Activated naive CD4-positive, alpha-beta T cell treated with anti-CD3 and anti-CD28 coated beads, Interleukin-2, amount 10 ng/mL, durations not matched to agents 7 days and 5 days (primary cell): Measurements from ENCODE around the gene CREB3L4.
"Not testable (repeated sequence)": the region's sequence is repeated elsewhere in the genome, so short reads cannot be mapped to it uniquely, and the experiment has no call there.

ENCODE experiments used
- CTCF ChIA-PET: fragments of 350-600 bp; sonication (Branson Sonifier 250); formaldehyde crosslinking; loops from one replicate; lab custom pipeline; 2021; ENCODE audit warnings: antibody characterized with exemption; lab: Charles Lee
- DNase-seq: peaks from one replicate; pipeline ENCODE4 v3.0.0-alpha.2; 2020
- H3K27ac Mint-ChIP-seq: one replicate; pipeline ENCODE4 v1.8.0; 2021; ENCODE audit warnings: mild to moderate bottlenecking, moderate library complexity, mixed read lengths
- H3K27me3 Mint-ChIP-seq: one replicate; pipeline ENCODE4 v1.8.0; 2021; ENCODE audit warnings: mild to moderate bottlenecking, mixed read lengths
- H3K36me3 Mint-ChIP-seq: one replicate; pipeline ENCODE4 v1.8.0; 2021; ENCODE audit warnings: mixed read lengths
- H3K4me1 Mint-ChIP-seq: one replicate; pipeline ENCODE4 v1.8.0; 2021; ENCODE audit warnings: mixed read lengths
- H3K4me3 Mint-ChIP-seq: one replicate; pipeline ENCODE4 v1.8.0; 2021; ENCODE audit warnings: mild to moderate bottlenecking, moderate library complexity, mixed read lengths
- H3K9me3 Mint-ChIP-seq: one replicate; pipeline ENCODE4 v1.8.0; 2021; ENCODE audit warnings: mixed read lengths

CREB3L4 gene

DNA sequence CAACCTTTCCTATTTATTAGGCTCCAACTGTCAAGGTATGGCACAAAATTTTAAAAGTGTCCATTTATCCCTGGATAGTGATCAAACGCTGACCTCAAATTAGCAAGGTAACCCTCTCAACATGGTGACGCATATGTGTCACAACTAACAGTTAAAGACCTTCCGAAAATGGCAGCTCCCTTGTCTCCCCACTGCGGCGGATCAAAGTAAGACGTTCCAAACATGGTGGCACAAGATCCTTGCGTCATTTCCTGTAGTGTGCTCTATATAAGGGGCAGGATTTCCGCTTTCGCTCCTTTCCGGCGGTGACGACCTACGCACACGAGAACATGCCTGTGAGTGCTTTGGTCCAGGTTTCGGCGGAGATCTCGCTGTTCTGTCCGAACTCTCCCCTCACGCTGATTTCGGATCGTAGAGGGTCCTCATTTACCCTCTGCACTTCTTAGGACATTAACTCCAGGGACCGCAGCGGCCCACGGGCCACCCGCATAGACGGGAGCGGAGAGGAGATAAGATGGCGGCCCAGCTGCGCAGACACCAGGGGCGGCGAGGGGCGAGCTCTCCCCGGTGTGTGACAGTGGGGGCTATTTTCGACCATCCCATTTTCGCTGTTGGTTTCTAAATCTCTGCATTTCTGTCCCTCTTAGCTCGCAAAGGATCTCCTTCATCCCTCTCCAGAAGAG is 22.9 kb downstream of the CREB3L4 start, which contains the start of gene RPS27:
TSS of gene RPS27 (plus strand) at position 295 of the 683 bp plus-strand sequence. CDS start at position 330, 35 bp downstream.
- Mint-ChIP-seq H3K4me1 (peaks cover 42% of the 10 kb centered on the region), H3K36me3 (peaks cover 30% of the 10 kb centered on the region), H3K9me3 (no peaks in the 10 kb centered on the region), H3K4me3 (peak within 1 kb of the TSS; percentile 93), H3K27me3 (peaks cover 4% of the 10 kb centered on the region), H3K27ac (peak within 1 kb of the TSS; percentile 97)
- CTCF ChIA-PET = interaction anchor here (1.3 to 1.6 kb wide), 3 partner anchors 44 to 313 kb away, joined by 3 to 5 read pairs (median 4); partner anchors contain the start of gene DENND4B
- DNase-seq = peak; percentile 92

DNA sequence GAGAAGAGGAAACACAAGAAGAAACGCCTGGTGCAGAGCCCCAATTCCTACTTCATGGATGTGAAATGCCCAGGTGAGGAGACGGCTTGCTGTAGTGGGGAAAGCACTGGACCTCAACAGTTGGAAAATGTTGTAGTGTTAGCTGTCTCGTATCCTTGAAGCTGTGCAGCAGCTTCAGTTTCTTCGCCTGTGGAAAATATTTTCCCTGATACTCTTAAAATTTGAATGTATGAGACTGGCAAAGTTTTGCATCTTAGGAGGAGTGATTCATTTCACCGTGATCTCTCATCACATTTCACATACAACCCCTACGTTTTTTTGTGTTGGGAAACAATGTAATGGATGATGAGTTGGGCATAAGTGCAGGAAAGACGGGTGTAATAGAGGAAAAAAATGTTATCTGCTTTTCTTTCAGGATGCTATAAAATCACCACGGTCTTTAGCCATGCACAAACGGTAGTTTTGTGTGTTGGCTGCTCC is 23.5 kb downstream of the CREB3L4 start:
- Mint-ChIP-seq H3K27me3 (no peaks in the 10 kb centered on the region), H3K36me3 (peaks cover 33% of the 10 kb centered on the region), H3K4me3 (peak overlapping the region; percentile 93), H3K27ac (peak overlapping the region; percentile 97), H3K4me1 (peaks cover 40% of the 10 kb centered on the region), H3K9me3 (no peaks in the 10 kb centered on the region)
- DNase-seq = no peak
- CTCF ChIA-PET = interaction anchor here (1.3 to 1.6 kb wide), 3 partner anchors 45 to 313 kb away, joined by 3 to 5 read pairs (median 4); partner anchors contain the start of gene DENND4B

DNA sequence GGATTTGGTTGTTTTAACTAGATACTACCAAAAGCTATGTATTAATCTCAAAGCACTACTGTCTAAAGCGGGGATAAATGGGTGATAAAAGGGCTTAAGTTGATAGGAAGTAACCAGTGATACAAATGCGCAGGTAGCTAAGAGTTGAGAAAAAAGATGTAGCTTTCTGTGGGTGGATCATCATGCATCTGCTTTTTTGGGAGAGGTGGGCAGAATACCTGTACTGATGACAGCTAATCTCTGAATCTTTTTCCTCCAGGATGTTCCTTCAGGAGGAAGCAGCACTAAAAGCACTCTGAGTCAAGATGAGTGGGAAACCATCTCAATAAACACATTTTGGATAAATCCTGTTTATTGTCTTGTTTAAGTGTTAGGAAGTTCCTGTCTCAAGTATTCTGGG is 24.1 kb downstream of the CREB3L4 start:
- no peaks in the 10 kb centered on the region for H3K9me3 Mint-ChIP-seq
- CTCF ChIA-PET = interaction anchor here (0.8 to 1.5 kb wide), 2 partner anchors 45 to 321 kb away, joined by 3 read pairs; partner anchors contain the start of genes DENND4B and ILF2
- H3K4me1 Mint-ChIP-seq = peaks cover 35% of the 10 kb centered on the region
- H3K27ac Mint-ChIP-seq = peak overlapping the region; percentile 97
- H3K36me3 Mint-ChIP-seq = peaks cover 34% of the 10 kb centered on the region
- DNase-seq = no peak
- no peaks in the 10 kb centered on the region for H3K27me3 Mint-ChIP-seq
- peak overlapping the region; percentile 93 for H3K4me3 Mint-ChIP-seq

DNA sequence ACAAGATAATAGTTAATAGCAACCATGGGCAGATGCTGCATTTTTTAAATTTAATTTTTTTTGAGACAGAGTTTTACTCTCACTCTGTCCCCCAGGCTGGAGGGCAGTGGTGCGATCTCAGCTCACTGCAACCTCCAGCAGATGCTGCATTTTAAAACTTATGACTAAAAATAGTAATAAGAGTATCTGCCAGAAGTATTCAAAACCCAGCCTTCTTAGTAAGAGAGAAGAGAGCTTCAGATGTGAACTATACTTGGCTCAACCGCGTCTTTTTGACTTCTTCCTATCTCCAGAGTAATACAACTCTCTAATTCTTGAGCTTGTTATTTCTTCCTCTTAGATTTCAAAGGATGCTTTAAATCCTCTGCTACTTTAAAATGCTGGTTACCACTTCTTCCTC is 27.5 kb downstream of the CREB3L4 start:
- DNase-seq = no peak
- CTCF ChIA-PET = no interaction called here
- peaks cover 24% of the 10 kb centered on the region for H3K4me1 Mint-ChIP-seq
- no peaks in the 10 kb centered on the region for H3K27me3 Mint-ChIP-seq
- no peak overlapping the region for H3K4me3 Mint-ChIP-seq
- H3K36me3 Mint-ChIP-seq = peaks cover 34% of the 10 kb centered on the region
- no peak overlapping the region for H3K27ac Mint-ChIP-seq
- H3K9me3 Mint-ChIP-seq = no peaks in the 10 kb centered on the region

DNA sequence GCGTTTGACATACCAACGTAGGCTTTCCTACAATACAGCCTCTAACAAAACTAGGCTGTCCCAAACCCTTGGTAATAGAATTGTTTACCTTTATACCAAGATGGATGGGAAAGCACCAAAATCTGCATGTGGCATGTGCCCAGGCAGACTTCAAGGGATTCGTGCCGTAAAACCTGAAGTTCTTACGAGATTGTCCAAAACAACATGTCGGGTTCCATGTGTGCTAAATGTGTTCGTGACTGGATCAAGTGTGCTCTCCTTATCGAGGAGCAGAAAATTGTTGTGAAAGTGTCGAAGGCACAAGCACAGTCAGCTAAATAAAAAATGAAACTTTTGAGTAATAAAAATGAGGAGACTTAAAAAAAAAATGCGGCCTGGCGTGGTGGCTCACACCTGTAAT is 27.9 kb downstream of the CREB3L4 start:
- no peaks in the 10 kb centered on the region for H3K27me3 Mint-ChIP-seq
- CTCF ChIA-PET = no interaction called here
- no peak overlapping the region for H3K27ac Mint-ChIP-seq
- no peaks in the 10 kb centered on the region for H3K9me3 Mint-ChIP-seq
- peaks cover 32% of the 10 kb centered on the region for H3K36me3 Mint-ChIP-seq
- peaks cover 20% of the 10 kb centered on the region for H3K4me1 Mint-ChIP-seq
- DNase-seq = no peak
- no peak overlapping the region for H3K4me3 Mint-ChIP-seq

DNA sequence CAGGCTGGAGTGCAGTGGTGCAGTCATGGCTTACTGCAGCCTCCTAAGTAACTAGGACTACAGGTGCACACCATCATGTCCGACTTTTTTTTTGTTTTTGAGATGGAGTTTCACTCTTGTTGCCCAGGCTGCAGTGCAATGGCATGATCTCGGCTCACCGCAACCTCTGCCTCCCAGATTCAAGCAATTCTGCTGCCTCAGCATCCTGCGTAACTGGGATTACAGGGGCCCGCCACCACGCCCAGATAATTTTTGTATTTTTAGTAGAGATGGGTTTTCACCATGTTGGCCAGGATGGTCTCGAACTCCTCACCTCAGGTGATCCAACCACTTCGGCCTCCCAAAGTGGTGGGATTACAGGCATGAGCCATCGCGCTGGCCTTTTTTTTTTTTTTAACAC is 29.2 kb downstream of the CREB3L4 start:
- peaks cover 13% of the 10 kb centered on the region for H3K4me1 Mint-ChIP-seq
- H3K9me3 Mint-ChIP-seq, H3K27me3 Mint-ChIP-seq: not testable (repeated sequence)

DNA sequence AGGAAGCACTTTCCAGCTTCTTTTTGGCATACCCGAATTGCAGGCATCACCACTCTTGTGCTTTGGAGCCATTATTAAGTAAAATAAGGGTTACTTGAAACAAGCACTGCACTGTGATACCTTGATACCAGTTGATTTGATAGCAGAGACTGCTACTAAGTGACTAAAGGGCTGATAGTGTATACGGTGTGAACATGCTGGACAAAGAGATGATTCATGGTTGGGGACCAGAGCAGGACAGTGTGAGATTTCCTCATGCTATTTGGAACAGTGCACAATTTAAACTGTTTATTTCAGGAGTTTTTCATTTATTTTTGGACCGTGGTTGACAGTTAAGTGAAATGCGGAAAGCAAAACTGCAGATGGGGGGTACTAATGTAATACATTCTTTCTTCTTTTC is 32.7 kb downstream of the CREB3L4 start:
- CTCF ChIA-PET = no interaction called here
- Mint-ChIP-seq H3K27me3 (no peaks in the 10 kb centered on the region), H3K36me3 (peaks cover 5% of the 10 kb centered on the region), H3K27ac (no peak overlapping the region), H3K9me3 (no peaks in the 10 kb centered on the region), H3K4me3 (no peak overlapping the region), H3K4me1 (peaks cover 2% of the 10 kb centered on the region)
- no peak for DNase-seq

More for the DNA sequence above, 29.2 kb downstream of the CREB3L4 start:
- not testable (repeated sequence) for H3K4me3 Mint-ChIP-seq, H3K27ac Mint-ChIP-seq, DNase-seq
- CTCF ChIA-PET = interaction anchor here (0.7 kb wide), 1 partner anchor 249 kb away, joined by 4 read pairs; no protein-coding TSS in a partner anchor
- peaks cover 20% of the 10 kb centered on the region for H3K36me3 Mint-ChIP-seq

DNA sequence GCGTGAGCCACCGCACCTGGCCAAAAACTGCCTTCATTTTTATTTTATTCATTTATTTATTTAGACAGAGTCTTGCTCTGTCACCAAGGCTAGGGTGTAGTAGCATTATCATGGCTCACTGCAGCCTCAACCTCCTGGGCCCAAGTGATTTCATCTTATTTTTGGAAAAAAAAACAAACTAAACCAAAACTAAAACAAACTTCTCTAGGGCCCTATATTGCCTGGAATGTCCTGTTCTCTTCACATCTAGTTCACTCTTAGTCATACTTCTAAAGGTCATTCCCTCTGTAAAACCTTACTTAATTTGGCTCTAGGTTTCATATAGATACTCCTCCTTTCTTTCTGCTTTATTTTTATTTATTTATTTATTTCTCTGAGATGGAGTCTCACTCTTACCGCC is 38.4 kb downstream of the CREB3L4 start:
- DNase-seq = no peak

DNA sequence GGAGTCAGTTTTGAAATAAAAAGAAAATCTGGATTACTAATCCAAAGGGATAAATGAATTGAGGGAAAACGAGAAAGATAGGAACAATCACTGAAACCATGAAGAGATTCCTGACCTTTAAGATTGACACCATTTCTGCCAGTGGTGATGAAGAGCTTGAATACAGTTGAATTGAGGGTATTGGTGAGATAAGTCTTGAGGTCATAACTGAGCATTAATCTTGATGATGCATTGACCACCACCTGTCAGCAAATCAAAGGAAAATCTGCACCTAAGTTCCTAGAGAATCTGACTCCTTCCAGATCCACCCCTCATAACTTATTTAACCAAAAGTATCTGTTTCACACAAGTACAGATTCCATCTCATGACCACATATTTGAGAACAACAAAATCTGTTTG is 44.4 kb downstream of the CREB3L4 start:
- H3K9me3 Mint-ChIP-seq = no peaks in the 10 kb centered on the region
- H3K36me3 Mint-ChIP-seq = no peaks in the 10 kb centered on the region
- no peaks in the 10 kb centered on the region for H3K4me1 Mint-ChIP-seq
- CTCF ChIA-PET = no interaction called here
- DNase-seq = no peak
- H3K4me3 Mint-ChIP-seq = no peak overlapping the region
- no peak overlapping the region for H3K27ac Mint-ChIP-seq
- no peaks in the 10 kb centered on the region for H3K27me3 Mint-ChIP-seq

More for the DNA sequence above, 38.4 kb downstream of the CREB3L4 start:
- CTCF ChIA-PET = no interaction called here
- H3K4me3 Mint-ChIP-seq = no peak overlapping the region
- no peak overlapping the region for H3K27ac Mint-ChIP-seq
- H3K4me1 Mint-ChIP-seq = no peaks in the 10 kb centered on the region
- H3K36me3 Mint-ChIP-seq = no peaks in the 10 kb centered on the region
- no peaks in the 10 kb centered on the region for H3K27me3 Mint-ChIP-seq
- no peaks in the 10 kb centered on the region for H3K9me3 Mint-ChIP-seq

DNA sequence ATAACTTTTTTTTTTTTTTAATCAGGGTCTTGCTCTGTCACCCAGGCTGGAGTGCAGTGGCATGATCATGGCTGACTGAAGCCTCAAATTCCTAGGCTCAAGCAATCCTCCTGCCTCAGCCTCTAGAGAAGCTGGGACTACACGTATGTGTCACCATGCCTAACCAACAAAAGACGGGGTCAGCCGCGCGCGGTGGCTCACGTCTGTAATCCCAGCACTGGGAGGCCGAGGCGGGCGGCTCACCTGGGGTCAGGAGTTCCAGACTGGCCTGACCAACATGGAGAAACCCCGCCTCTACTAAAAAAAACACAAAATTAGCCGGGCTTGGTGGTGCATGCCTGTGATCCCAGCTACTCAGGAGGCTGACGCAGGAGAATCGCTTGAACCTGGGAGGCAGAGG is 44.8 kb downstream of the CREB3L4 start:
- H3K36me3 Mint-ChIP-seq, H3K27me3 Mint-ChIP-seq, H3K4me3 Mint-ChIP-seq, H3K4me1 Mint-ChIP-seq, H3K9me3 Mint-ChIP-seq, H3K27ac Mint-ChIP-seq, DNase-seq, CTCF ChIA-PET: not testable (repeated sequence)

DNA sequence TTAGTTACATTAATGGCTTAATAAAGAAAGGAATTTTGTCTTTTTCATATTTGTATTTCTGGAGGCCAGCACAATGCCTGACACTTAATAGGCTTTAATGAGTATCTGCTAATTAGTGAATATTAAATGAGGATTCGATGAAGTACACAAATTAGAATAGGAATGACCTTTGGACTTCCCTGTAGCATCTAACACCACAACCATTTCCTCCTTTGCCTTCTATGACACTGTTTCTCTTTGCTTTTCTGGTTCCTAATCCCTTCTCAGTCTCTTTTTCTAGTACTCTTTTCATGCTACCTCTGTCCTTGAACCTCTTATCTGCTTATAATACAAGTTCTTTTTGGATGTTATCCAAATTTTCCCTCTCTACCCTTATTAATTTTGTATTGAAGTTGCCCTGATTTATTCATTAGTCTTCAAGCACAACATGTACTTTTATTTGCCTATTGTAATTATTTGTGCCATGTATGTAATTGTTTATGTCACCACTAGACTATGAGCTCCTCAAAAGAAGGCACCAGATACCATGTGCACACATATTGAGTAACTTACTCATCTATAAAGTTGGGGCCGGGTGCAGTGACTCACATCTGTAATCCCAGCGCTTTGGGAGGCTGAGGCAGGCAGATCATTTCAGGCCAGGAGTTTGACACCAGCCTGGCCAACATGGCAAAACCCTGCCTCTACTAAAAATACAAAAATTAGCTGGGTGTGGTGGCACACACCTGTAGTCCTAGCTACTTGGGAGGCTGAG is 46.6 kb downstream of the CREB3L4 start:
- CTCF ChIA-PET = no interaction called here
- no peaks in the 10 kb centered on the region for H3K4me1 Mint-ChIP-seq
- H3K27me3 Mint-ChIP-seq = no peaks in the 10 kb centered on the region
- H3K27ac Mint-ChIP-seq = peak overlapping the region; percentile 83
- no peaks in the 10 kb centered on the region for H3K36me3 Mint-ChIP-seq
- no peak for DNase-seq
- H3K9me3 Mint-ChIP-seq = no peaks in the 10 kb centered on the region
- H3K4me3 Mint-ChIP-seq = no peak overlapping the region

DNA sequence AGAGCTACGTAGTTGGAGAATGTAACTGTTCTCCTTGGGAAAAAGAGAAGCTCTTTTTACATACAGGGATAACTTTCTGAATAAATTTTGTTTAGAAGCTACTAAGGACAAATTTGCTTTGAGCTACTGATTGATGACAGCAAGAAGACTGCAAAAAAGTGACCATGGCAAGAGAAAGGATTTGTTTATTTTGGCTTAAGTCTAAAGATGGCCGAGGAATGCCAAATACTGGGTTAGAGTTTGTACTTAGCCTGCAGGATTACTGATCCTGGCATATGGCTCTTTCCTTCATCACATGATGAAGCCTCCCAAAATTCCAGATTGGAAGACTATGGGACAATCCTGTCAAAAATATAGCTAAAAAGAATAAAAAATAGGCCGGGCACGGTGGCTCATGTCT is 51.6 kb downstream of the CREB3L4 start:
- Mint-ChIP-seq H3K27ac (no peak overlapping the region), H3K4me1 (no peaks in the 10 kb centered on the region), H3K9me3 (no peaks in the 10 kb centered on the region), H3K36me3 (no peaks in the 10 kb centered on the region), H3K27me3 (no peaks in the 10 kb centered on the region), H3K4me3 (no peak overlapping the region)
- CTCF ChIA-PET = no interaction called here
- DNase-seq = no peak

DNA sequence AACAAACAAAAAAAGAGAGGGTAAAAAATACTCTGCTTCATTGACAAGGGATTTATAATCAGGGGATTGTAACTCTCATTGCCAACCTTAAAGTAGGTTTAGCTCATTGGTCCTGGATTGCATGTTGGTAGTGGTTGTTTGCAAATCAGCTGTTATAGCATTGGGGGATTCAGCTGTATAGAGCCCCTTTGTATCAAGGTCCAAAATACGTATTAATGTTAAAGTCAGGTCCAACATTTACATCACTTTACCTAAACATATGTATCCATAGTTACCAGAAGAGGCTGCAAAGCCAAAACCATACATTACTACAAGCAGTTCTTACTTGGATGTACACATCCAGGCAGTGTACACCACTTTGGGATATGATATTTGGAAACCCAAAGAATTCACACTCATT is 52.2 kb downstream of the CREB3L4 start:
- CTCF ChIA-PET = interaction anchor here (0.7 kb wide), 1 partner anchor 99 kb away, joined by 3 read pairs; no protein-coding TSS in a partner anchor

More for the DNA sequence above, 52.2 kb downstream of the CREB3L4 start:
- H3K4me3 Mint-ChIP-seq = no peak overlapping the region
- H3K9me3 Mint-ChIP-seq = no peaks in the 10 kb centered on the region
- H3K27ac Mint-ChIP-seq = no peak overlapping the region
- no peaks in the 10 kb centered on the region for H3K4me1 Mint-ChIP-seq
- no peak for DNase-seq
- no peaks in the 10 kb centered on the region for H3K36me3 Mint-ChIP-seq
- H3K27me3 Mint-ChIP-seq = no peaks in the 10 kb centered on the region
